ENCODE data around the gene SLC6A11.

DNA sequence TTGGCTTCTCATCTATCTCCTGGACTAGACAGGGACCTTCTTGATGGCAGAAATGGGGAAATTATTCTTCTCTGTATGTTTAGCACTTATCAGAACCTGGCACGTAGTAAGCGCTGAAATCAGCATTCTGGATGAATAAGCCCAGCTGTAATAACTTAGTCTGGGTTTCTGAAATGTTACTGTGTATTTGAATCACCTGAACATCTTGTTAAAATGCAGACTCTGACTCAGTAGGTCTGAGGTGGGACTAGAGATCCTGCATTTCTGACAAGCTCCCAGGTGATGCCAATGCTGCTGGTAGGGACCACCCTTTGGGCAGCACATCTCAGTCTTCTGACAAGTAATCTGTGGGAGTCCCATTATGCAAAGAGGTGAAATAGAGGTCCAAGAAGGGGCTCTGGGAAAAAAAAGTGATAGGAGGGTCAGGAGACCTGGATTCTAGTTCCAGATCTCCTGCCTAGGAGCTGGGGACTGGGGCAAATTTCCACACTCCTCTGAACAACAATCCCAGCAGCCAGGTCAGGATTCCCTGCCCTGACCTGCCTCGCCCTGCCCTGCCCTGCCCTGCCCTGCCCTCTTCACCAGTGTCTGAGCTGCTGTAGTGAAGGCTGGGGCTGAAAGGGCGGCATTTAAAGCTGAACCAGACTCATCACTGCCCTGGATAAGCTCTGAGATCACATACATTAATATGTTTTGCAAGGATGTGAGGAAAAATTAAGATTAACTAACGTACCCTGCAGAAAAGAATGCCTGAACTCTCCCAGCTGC is 17.2 kb upstream of the SLC6A11 start:
- TF ChIP-seq, protein P1, sequence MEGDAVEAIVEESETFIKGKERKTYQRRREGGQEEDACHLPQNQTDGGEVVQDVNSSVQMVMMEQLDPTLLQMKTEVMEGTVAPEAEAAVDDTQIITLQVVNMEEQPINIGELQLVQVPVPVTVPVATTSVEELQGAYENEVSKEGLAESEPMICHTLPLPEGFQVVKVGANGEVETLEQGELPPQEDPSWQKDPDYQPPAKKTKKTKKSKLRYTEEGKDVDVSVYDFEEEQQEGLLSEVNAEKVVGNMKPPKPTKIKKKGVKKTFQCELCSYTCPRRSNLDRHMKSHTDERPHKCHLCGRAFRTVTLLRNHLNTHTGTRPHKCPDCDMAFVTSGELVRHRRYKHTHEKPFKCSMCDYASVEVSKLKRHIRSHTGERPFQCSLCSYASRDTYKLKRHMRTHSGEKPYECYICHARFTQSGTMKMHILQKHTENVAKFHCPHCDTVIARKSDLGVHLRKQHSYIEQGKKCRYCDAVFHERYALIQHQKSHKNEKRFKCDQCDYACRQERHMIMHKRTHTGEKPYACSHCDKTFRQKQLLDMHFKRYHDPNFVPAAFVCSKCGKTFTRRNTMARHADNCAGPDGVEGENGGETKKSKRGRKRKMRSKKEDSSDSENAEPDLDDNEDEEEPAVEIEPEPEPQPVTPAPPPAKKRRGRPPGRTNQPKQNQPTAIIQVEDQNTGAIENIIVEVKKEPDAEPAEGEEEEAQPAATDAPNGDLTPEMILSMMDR (IDR thresholded peaks at IDR 0.05 in 4 of 5, conservative IDR thresholded peaks at IDR 0.05 in 1 of 5): no peak
- no peak for TF ChIP-seq POLR2A (IDR thresholded peaks at IDR 0.05)

Data from gastrocnemius medialis (tissue), 4 donors.